ENCODE measurements around the gene DDX52. TPM values are rescaled to one million over a fixed set of nuclear protein-coding genes. Genes with fewer than 3 reads are reported as not detected.

Gene DDX52
- total and polyA plus RNA-seq, 9 of the 15 experiments (the other 6 are each of a cell fraction or from before 2014, with no cell fraction given): 19.1 to 50.5 (median 34.8) TPM

DNA sequence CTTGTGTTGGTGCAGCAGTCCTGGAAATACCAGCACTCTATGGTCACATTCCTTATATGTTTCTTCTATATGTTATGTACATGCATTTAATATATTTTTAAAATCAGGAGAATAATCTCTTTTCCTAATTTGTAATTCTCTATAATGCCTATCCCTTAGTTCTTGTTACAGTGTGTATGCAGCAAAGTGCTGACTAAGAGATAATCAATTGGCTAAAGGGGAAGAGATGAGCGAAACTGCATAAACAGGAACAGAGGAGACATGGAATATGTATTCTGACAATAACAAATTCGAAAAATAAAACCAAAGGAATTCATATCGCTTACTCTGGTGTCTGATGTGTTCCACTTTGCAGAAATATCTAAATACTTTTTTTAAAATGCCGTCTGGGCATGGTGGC lies 75.7 kb downstream of the DDX52 start:
- no peaks in the 10 kb centered on the region for H3K9me1 ChIP-seq (ENCODE audit: control insufficient read depth, insufficient read depth, low read length)
- peak; percentile 79 for TF ChIP-seq MAFF (IDR thresholded peaks at IDR 0.05; ENCODE audit: low read length)
- TF ChIP-seq SRF (CRISPR knock-in tag; IDR thresholded peaks at IDR 0.05): no peak
- peak; percentile 53; the same call in 1 of the 2 replicates for TF ChIP-seq MAFG (tag; conservative IDR thresholded peaks at IDR 0.05)
- no peak for TF ChIP-seq SFPQ (IDR thresholded peaks at IDR 0.05; ENCODE audit: low read depth, low read length)
- TF ChIP-seq C11orf30 (IDR thresholded peaks at IDR 0.05; ENCODE audit: low read depth): peak; percentile 72
- peak; percentile 79 for TF ChIP-seq MAFK (IDR thresholded peaks at IDR 0.05; ENCODE audit: low read length)
- TF ChIP-seq NR3C1 (CRISPR knock-in tag; IDR thresholded peaks at IDR 0.05): no peak
- peak; percentile 75 for TF ChIP-seq ZNF316 (IDR thresholded peaks at IDR 0.05)
- ATAC-seq (no peak), DNase-seq (ENCODE audit: extremely low read depth in 1 of 4, low spot score in 3 of 4) (no peak), FAIRE-seq (no peak)
- H3K79me2 ChIP-seq (ENCODE audit: control insufficient read depth, insufficient read depth, low read length): no peaks in the 10 kb centered on the region
- intact Hi-C loops (cut with micrococcal nuclease): no loop called here
- no peak overlapping the region for H3K4me2 ChIP-seq (ENCODE audit: insufficient read depth, low read length)
- CTCF ChIA-PET (ENCODE audit: low intra/inter-chr PET ratio): no interaction called here
- no peak overlapping the region for H3K9ac ChIP-seq (ENCODE audit: insufficient read depth in 1 of 2, low read depth in 2 of 2, low read length in 2 of 2)
- in situ Hi-C loops (cut with MboI): no loop called here
- H3K9me3 ChIP-seq (replicated peaks; ENCODE audit: control insufficient read depth, insufficient read depth, low read depth, low read length): no peaks in the 10 kb centered on the region
- H3K4me1 ChIP-seq (replicated peaks in 1 of 2; ENCODE audit: control insufficient read depth in 2 of 2, insufficient read depth in 2 of 2, low read length in 2 of 2): no peaks in the 10 kb centered on the region
- H3K36me3 ChIP-seq (ENCODE audit: control insufficient read depth, insufficient read depth, low read length): peaks cover 50% of the 10 kb centered on the region; the same call in 2 of the 3 replicates
- POLR2A ChIA-PET: no interaction called here
- H3K27me3 ChIP-seq (ENCODE audit: control insufficient read depth in 2 of 2, insufficient read depth in 2 of 2, low read length in 2 of 2): no peaks in the 10 kb centered on the region
- H3K27ac ChIP-seq (ENCODE audit: extremely low read depth, low read depth, low read length): no peak overlapping the region
- BruUV-seq (replicated peaks): no TSS peak
- no peak overlapping the region for H2AFZ ChIP-seq (ENCODE audit: low read depth, low read length)
- no peaks in the 10 kb centered on the region for H4K20me1 ChIP-seq (replicated peaks; ENCODE audit: control insufficient read depth, insufficient read depth, low read length)
- 85% methylated on average over 4 of the region's 4 CpGs for WGBS (ENCODE audit: insufficient coverage, low coverage, missing lambda C conversion rate)
- H3K4me3 ChIP-seq: no peak overlapping the region

All from K562 (cell line).